Skeletal muscle satellite cell (primary cell): ENCODE data around the gene NEURL4. TPM values are rescaled to one million over a fixed set of nuclear protein-coding genes. Genes with fewer than 3 reads are reported as not detected.
"Not testable (repeated sequence)": the region's sequence is repeated elsewhere in the genome, so short reads cannot be mapped to it uniquely, and the experiment has no call there.

Experiments used
- H3K27me3 ChIP-seq: 2 replicates; pipeline ENCODE4 v1.7.0; 2013; ENCODE audit warnings: low read length; ENCODE audit not compliant: control insufficient read depth, insufficient read depth
- H3K36me3 ChIP-seq: 2 replicates; pipeline ENCODE4 v1.7.0; 2013; ENCODE audit warnings: mild to moderate bottlenecking, control low read depth, low read length; ENCODE audit not compliant: insufficient read depth
- H3K4me1 ChIP-seq: 2 replicates; pipeline ENCODE4 v1.7.0; 2013; ENCODE audit warnings: low read length; ENCODE audit not compliant: control insufficient read depth, insufficient read depth
- H3K4me2 ChIP-seq: 2 replicates; pipeline ENCODE4 v1.7.0; 2013; ENCODE audit warnings: mild to moderate bottlenecking, low read length
- H3K4me3 ChIP-seq: 2 replicates; pipeline ENCODE4 v1.7.0; 2013; ENCODE audit warnings: low read length
- H3K9ac ChIP-seq: 2 replicates; pipeline ENCODE4 v1.7.0; 2013; ENCODE audit warnings: mild to moderate bottlenecking, low read depth, low read length, moderate library complexity
- H3K9me3 ChIP-seq: replicated peaks from 2 replicates; pipeline ENCODE4 v1.7.0; 2013; ENCODE audit warnings: mild to moderate bottlenecking, control low read depth, low read length
- total RNA-seq: library from RNA; depleted of rRNA; stranded (reverse); fragments of >200 nt; gene quantifications from 2 replicates; pipeline ENCODE4 v1.2.3, GENCODE V29; 2012; rRNA removed

The NEURL4 gene
- 11.4 and 14.2 TPM in 2 replicates for total RNA-seq

- Histone ChIP-seq H3K4me1 (peaks cover 13% of the 10 kb centered on the region), H3K4me2 (peak within 1 kb of the TSS; percentile 100), H3K9me3 (no peaks in the 10 kb centered on the region), H3K4me3 (peak within 1 kb of the TSS; percentile 92), H3K9ac (peak within 1 kb of the TSS; percentile 84), H3K27me3 (no peaks in the 10 kb centered on the region), H3K36me3 (peaks cover 27% of the 10 kb centered on the region)
Measured at GRCh38 chr17:7328840-7329373, at the start of gene NEURL4. NEURL4 (minus strand) TSS chr17:7329335; CDS start chr17:7329312, 23 bp downstream.

- Histone ChIP-seq H3K4me1 (no peaks in the 10 kb centered on the region), H3K4me3 (no peak overlapping the region), H3K9ac (no peak overlapping the region), H3K36me3 (no peaks in the 10 kb centered on the region), H3K9me3 (peaks cover 4% of the 10 kb centered on the region), H3K27me3 (peaks cover 14% of the 10 kb centered on the region), H3K4me2 (no peak overlapping the region)
Measured at GRCh38 chr17:7374353-7374752, 45.2 kb upstream of the NEURL4 start.

- H3K9ac ChIP-seq = no peak overlapping the region
- no peaks in the 10 kb centered on the region for H3K4me1 ChIP-seq
- no peak overlapping the region for H3K4me2 ChIP-seq
- no peaks in the 10 kb centered on the region for H3K36me3 ChIP-seq
- no peaks in the 10 kb centered on the region for H3K9me3 ChIP-seq
- H3K4me3 ChIP-seq = no peak overlapping the region
- peaks cover 13% of the 10 kb centered on the region for H3K27me3 ChIP-seq
Measured at GRCh38 chr17:7370853-7371252, 41.7 kb upstream of the NEURL4 start.

GRCh38 chr17:7369825-7370224 is 40.7 kb upstream of the NEURL4 start:
- H3K9me3 ChIP-seq = no peaks in the 10 kb centered on the region
- no peak overlapping the region for H3K4me3 ChIP-seq
- H3K36me3 ChIP-seq = no peaks in the 10 kb centered on the region
- H3K4me2 ChIP-seq = no peak overlapping the region
- H3K27me3 ChIP-seq = peaks cover 13% of the 10 kb centered on the region
- H3K9ac ChIP-seq = no peak overlapping the region
- H3K4me1 ChIP-seq = no peaks in the 10 kb centered on the region

- H3K27me3 ChIP-seq = peaks cover 13% of the 10 kb centered on the region
- H3K36me3 ChIP-seq, H3K4me1 ChIP-seq, H3K4me2 ChIP-seq, H3K4me3 ChIP-seq, H3K9ac ChIP-seq, H3K9me3 ChIP-seq: not testable (repeated sequence)
Measured at GRCh38 chr17:7368599-7368994, 39.5 kb upstream of the NEURL4 start.

- H3K4me1 ChIP-seq = no peaks in the 10 kb centered on the region
- no peaks in the 10 kb centered on the region for H3K9me3 ChIP-seq
- H3K9ac ChIP-seq = no peak overlapping the region
- H3K27me3 ChIP-seq = peaks cover 13% of the 10 kb centered on the region
- no peak overlapping the region for H3K4me3 ChIP-seq
- H3K36me3 ChIP-seq = no peaks in the 10 kb centered on the region
- no peak overlapping the region for H3K4me2 ChIP-seq
Measured at GRCh38 chr17:7367918-7368598, 38.9 kb upstream of the NEURL4 start.

GRCh38 chr17:7367083-7367482 is 37.9 kb upstream of the NEURL4 start:
- H3K9me3 ChIP-seq = no peaks in the 10 kb centered on the region
- H3K27me3 ChIP-seq = peaks cover 13% of the 10 kb centered on the region
- H3K4me1 ChIP-seq = no peaks in the 10 kb centered on the region
- H3K4me3 ChIP-seq = no peak overlapping the region
- H3K4me2 ChIP-seq = no peak overlapping the region
- H3K36me3 ChIP-seq = no peaks in the 10 kb centered on the region
- no peak overlapping the region for H3K9ac ChIP-seq

GRCh38 chr17:7365963-7366362 is 36.8 kb upstream of the NEURL4 start:
- H3K36me3 ChIP-seq, H3K9me3 ChIP-seq, H3K4me1 ChIP-seq, H3K4me2 ChIP-seq, H3K9ac ChIP-seq, H3K4me3 ChIP-seq: not testable (repeated sequence)
- peaks cover 13% of the 10 kb centered on the region for H3K27me3 ChIP-seq

- Histone ChIP-seq H3K36me3 (no peaks in the 10 kb centered on the region), H3K4me1 (no peaks in the 10 kb centered on the region), H3K4me3 (no peak overlapping the region), H3K9ac (no peak overlapping the region), H3K4me2 (no peak overlapping the region), H3K9me3 (no peaks in the 10 kb centered on the region), H3K27me3 (no peaks in the 10 kb centered on the region)
Measured at GRCh38 chr17:7363311-7363710, 34.2 kb upstream of the NEURL4 start.

GRCh38 chr17:7361906-7362305 is 32.8 kb upstream of the NEURL4 start:
- H3K4me3 ChIP-seq = no peak overlapping the region
- H3K9me3 ChIP-seq = no peaks in the 10 kb centered on the region

GRCh38 chr17:7357381-7357780 is 28.2 kb upstream of the NEURL4 start:
- H3K4me3 ChIP-seq = no peak overlapping the region
- H3K36me3 ChIP-seq = no peaks in the 10 kb centered on the region
- H3K9ac ChIP-seq = no peak overlapping the region
- H3K4me2 ChIP-seq = no peak overlapping the region
- no peaks in the 10 kb centered on the region for H3K27me3 ChIP-seq
- no peaks in the 10 kb centered on the region for H3K9me3 ChIP-seq
- peaks cover 35% of the 10 kb centered on the region for H3K4me1 ChIP-seq

More at GRCh38 chr17:7361906-7362305, 32.8 kb upstream of the NEURL4 start:
- H3K36me3 ChIP-seq = no peaks in the 10 kb centered on the region
- H3K4me1 ChIP-seq = no peaks in the 10 kb centered on the region
- H3K4me2 ChIP-seq = no peak overlapping the region
- H3K27me3 ChIP-seq = no peaks in the 10 kb centered on the region
- no peak overlapping the region for H3K9ac ChIP-seq

- H3K36me3 ChIP-seq = no peaks in the 10 kb centered on the region
- H3K4me3 ChIP-seq = no peak overlapping the region
Measured at GRCh38 chr17:7356756-7357155, 27.6 kb upstream of the NEURL4 start.

More at GRCh38 chr17:7356756-7357155, 27.6 kb upstream of the NEURL4 start:
- no peaks in the 10 kb centered on the region for H3K9me3 ChIP-seq
- H3K4me1 ChIP-seq = peaks cover 35% of the 10 kb centered on the region
- no peak overlapping the region for H3K4me2 ChIP-seq
- H3K9ac ChIP-seq = no peak overlapping the region
- H3K27me3 ChIP-seq = no peaks in the 10 kb centered on the region
